ENCODE results near the gene COL17A1.

COL17A1 gene

DNA sequence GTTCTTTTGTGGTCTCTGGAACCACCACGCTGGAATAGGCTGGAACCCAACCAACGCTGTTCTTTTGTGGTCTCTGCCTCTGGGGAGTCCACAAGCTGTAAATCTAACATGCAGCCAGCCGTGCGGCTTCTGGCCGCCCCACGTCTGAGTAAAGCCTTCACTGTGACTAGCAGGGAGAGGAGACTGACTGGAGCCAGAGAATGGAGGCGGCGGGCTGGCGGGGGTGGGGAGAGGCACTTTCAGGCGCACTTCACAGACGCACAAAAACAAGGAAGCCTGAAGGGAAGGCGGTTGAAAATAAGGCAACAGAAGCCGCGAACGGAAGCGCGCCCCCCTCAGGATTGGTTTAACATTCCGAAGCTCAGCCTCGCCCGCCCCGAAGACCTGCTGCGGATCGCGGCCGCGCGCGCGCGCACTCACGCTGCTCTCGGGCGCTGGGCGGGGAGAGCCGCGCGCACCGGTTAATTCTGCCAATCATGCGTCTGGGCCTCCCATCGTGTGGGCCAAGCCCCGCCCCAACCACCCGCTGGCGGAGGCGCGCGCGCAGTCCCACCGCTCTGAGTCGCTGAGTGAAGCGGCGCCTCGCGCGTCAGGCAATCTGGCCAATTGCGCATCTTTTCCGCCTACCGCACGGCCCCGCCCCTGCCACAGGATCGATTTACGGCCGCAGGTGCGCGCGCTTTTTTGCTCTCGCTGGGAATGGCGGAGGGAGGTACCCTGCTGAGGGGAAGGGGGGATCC is 36.0 kb upstream of the COL17A1 start, which contains the start of gene SFR1:
TSS of gene SFR1 (plus strand) at position 687 of the 740 bp plus-strand sequence. CDS start at position 700, 13 bp downstream.
- TF ChIP-seq, protein P1, sequence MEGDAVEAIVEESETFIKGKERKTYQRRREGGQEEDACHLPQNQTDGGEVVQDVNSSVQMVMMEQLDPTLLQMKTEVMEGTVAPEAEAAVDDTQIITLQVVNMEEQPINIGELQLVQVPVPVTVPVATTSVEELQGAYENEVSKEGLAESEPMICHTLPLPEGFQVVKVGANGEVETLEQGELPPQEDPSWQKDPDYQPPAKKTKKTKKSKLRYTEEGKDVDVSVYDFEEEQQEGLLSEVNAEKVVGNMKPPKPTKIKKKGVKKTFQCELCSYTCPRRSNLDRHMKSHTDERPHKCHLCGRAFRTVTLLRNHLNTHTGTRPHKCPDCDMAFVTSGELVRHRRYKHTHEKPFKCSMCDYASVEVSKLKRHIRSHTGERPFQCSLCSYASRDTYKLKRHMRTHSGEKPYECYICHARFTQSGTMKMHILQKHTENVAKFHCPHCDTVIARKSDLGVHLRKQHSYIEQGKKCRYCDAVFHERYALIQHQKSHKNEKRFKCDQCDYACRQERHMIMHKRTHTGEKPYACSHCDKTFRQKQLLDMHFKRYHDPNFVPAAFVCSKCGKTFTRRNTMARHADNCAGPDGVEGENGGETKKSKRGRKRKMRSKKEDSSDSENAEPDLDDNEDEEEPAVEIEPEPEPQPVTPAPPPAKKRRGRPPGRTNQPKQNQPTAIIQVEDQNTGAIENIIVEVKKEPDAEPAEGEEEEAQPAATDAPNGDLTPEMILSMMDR (IDR thresholded peaks at IDR 0.05; ENCODE audit: low read length, missing control alignments) = peak; percentile 40
- H3K4me3 ChIP-seq (replicated peaks; ENCODE audit: low read depth, low read length) = peak within 1 kb of the TSS; percentile 82
- DNase-seq (ENCODE audit: low read depth) = peak; percentile 99

DNA sequence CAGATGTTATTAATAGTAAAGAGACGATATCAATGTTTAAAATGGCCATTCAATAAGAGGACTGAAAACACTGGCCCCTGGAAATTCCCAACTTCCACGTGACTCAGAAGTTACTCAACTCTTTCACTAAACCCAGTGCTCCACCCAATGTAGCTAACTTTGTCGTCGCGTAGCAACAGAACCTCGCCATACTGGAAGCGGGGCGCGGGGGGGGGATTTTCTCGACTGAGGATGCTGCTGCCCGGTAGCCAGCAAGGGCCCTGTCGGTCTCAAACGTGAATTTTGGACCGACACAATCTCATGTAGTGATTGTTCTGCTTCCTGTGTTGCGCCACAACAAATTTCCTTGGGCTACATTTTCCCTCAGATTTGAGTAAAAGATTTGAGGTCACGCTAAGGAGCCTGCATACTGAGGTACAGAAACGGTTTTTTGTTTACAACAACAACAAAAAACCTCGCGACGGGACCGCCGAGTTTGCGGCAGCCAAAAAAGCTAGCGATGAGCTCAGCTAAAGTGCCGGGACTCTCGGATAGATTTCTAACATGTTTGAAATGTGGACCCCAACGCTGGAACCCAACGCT is 35.3 kb upstream of the COL17A1 start:
- peak overlapping the region; percentile 64 for H3K4me3 ChIP-seq (replicated peaks; ENCODE audit: low read depth, low read length)
- TF ChIP-seq, protein P1 (IDR thresholded peaks at IDR 0.05; ENCODE audit: low read length, missing control alignments) = no peak

DNA sequence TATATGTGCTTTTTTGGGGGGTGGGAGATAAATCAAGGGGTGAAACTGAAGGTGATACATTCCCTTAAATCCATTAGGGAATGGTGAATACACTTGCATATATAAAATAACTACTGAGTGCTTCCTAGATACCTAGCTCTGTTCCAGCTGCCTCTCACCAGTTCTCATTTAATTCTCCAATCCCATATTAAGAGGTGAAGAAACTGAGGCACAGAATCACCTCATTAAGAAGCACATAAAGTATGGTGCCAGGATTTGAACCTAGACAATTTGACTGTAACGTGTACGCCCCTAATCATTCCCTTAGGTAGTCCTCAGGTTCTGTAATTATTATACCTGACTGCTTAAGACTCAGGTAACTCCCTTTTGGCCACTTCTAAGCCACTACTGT is 34.8 kb upstream of the COL17A1 start:
- peak overlapping the region; percentile 64 for H3K4me3 ChIP-seq (replicated peaks; ENCODE audit: low read depth, low read length)
- TF ChIP-seq, protein P1 (IDR thresholded peaks at IDR 0.05; ENCODE audit: low read length, missing control alignments) = no peak
- DNase-seq (ENCODE audit: low read depth) = no peak

More for the DNA sequence above, 35.3 kb upstream of the COL17A1 start:
- DNase-seq (ENCODE audit: low read depth) = peak; percentile 99

DNA sequence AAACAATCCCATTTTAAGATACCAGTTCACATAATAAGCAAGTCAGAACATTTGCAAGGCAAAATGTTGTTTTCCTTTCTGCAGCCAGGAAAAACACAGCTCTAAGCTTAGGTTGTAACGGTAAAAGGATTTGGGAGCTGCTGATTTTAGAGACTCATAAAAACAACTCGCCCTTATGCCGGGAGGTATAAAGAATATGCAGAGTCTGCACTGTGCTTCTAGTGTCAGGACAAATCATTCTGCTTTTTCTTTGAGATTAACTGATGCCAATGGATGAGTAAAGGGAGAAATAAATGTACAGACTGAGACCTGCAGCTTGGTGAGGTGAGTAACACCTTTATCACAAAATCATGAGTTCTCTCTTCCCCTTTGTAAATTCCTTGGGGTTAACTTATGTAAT is 34.3 kb upstream of the COL17A1 start:
- TF ChIP-seq, protein P1 (IDR thresholded peaks at IDR 0.05; ENCODE audit: low read length, missing control alignments) = no peak
- no peak for DNase-seq (ENCODE audit: low read depth)
- no peak overlapping the region for H3K4me3 ChIP-seq (replicated peaks; ENCODE audit: low read depth, low read length)

DNA sequence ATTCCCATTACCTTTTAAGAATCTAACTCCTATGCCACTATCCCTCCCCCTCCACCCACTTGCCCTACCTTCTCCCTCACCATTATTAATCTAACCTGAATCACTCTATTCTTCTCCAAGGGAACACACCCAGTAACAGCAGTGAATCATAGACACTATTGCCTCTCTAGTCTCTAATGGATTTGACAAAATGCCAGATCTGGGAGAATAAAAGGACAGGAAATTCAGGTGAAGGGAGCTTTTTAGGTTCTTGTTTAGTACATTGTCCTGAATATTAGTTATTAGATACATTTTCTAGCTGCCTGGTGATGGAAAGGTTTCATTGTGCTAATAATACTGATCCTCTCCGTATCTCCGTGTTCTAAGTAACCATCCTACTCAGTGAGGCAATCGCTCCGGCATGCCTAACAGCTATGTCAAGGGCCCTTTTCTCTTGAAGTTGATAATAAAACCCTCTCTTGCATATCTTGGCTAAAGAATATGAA is 32.2 kb upstream of the COL17A1 start:
- TF ChIP-seq, protein P1 (IDR thresholded peaks at IDR 0.05; ENCODE audit: low read length, missing control alignments) = no peak
- peak; percentile 61 for DNase-seq (ENCODE audit: low read depth)
- H3K4me3 ChIP-seq (replicated peaks; ENCODE audit: low read depth, low read length) = no peak overlapping the region

DNA sequence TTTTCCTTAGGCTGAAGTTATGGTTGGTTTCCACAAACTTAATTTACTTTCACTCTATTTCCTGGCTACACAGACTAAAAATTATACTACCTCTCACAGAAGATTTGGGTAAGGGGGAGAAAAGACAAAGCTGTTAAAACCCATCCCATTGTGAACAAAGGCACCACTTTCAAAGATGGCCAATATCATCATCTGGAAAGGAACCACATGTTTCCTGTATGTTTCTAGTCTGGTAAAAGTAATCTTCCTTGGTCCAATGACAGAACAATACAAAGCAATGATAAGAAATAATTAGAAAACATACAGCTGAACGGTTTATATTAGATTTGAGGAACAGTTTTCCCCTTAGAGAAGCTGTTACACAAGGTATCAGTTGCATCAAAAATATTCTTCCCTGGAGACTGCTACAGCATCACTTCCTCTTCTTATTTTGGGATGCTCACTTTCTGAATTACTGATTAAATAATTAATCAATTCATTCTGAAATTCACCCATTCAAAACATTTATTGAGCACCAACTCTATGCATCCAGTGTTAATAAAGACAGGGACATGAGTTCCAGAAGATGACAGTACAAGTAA is 27.8 kb upstream of the COL17A1 start:
- no peak for DNase-seq (ENCODE audit: low read depth)
- TF ChIP-seq, protein P1 (IDR thresholded peaks at IDR 0.05; ENCODE audit: low read length, missing control alignments) = no peak
- no peak overlapping the region for H3K4me3 ChIP-seq (replicated peaks; ENCODE audit: low read depth, low read length)
